ENCODE data around the gene CCDC85B.

Gene CCDC85B

GRCh38 chr11:65864706-65865471 lies 25.6 kb upstream of the CCDC85B start:
- 93% methylated on average over 18 of the region's 18 CpGs for WGBS (ENCODE audit: insufficient coverage)
- no peaks in the 10 kb centered on the region for H3K9me3 ChIP-seq (ENCODE audit: control extremely low read depth in 1 of 5, control insufficient read depth in 4 of 5, insufficient read depth in 2 of 5, low read depth in 1 of 5, low read length in 4 of 5)
- H3K27ac ChIP-seq (ENCODE audit: insufficient read depth in 1 of 2, low read depth in 1 of 2, low read length in 2 of 2, poor library complexity in 1 of 2, severe bottlenecking in 2 of 2), result no peak overlapping the region
- DNase-seq, result no peak
- ChIA-PET POLR2A (no interaction called here), CTCF (interaction anchor here (1.6 to 11.0 kb wide), 2 partner anchors 21 to 125 kb away, joined by 3 to 168 read pairs; partner anchors contain the start of genes CCDC85B and FIBP)
- peaks cover 3 to 57% (median 51%) of the 10 kb centered on the region in 4 experiments for H3K36me3 ChIP-seq (ENCODE audit: control insufficient read depth in 4 of 4, insufficient read depth in 4 of 4, low read length in 3 of 4)
- H3K4me3 ChIP-seq (ENCODE audit: control insufficient read depth in 1 of 7, extremely low read depth in 1 of 7, insufficient read depth in 4 of 7, low read depth in 2 of 7, low read length in 6 of 7), result no peak overlapping the region
- peaks cover 5 to 37% (median 23%) of the 10 kb centered on the region in 4 experiments for H3K4me1 ChIP-seq (ENCODE audit: control extremely low read depth in 1 of 4, control insufficient read depth in 4 of 4, insufficient read depth in 4 of 4, low read length in 3 of 4)
- no peaks in the 10 kb centered on the region for H3K27me3 ChIP-seq (replicated peaks in 2 of 5; ENCODE audit: control insufficient read depth in 4 of 5, insufficient read depth in 5 of 5, low read length in 4 of 5)

GRCh38 chr11:65865550-65866172 lies 24.8 kb upstream of the CCDC85B start:
- DNase-seq, result no peak
- Histone ChIP-seq H3K36me3 (ENCODE audit: control insufficient read depth in 4 of 4, insufficient read depth in 4 of 4, low read length in 3 of 4) (peaks cover 3 to 57% (median 51%) of the 10 kb centered on the region in 4 experiments), H3K4me3 (ENCODE audit: control insufficient read depth in 1 of 7, extremely low read depth in 1 of 7, insufficient read depth in 4 of 7, low read depth in 2 of 7, low read length in 6 of 7) (no peak overlapping the region), H3K9me3 (ENCODE audit: control extremely low read depth in 1 of 5, control insufficient read depth in 4 of 5, insufficient read depth in 2 of 5, low read depth in 1 of 5, low read length in 4 of 5) (no peaks in the 10 kb centered on the region), H3K27ac (ENCODE audit: insufficient read depth in 1 of 2, low read depth in 1 of 2, low read length in 2 of 2, poor library complexity in 1 of 2, severe bottlenecking in 2 of 2) (no peak overlapping the region), H3K27me3 (replicated peaks in 2 of 5; ENCODE audit: control insufficient read depth in 4 of 5, insufficient read depth in 5 of 5, low read length in 4 of 5) (no peaks in the 10 kb centered on the region), H3K4me1 (ENCODE audit: control extremely low read depth in 1 of 4, control insufficient read depth in 4 of 4, insufficient read depth in 4 of 4, low read length in 3 of 4) (peaks cover 5 to 41% (median 27%) of the 10 kb centered on the region in 4 experiments)
- ChIA-PET CTCF (interaction anchor here (1.4 to 11.0 kb wide), 3 partner anchors 12 to 124 kb away, joined by 3 to 168 read pairs (median 3); partner anchors contain the start of genes CCDC85B and FIBP), POLR2A (no interaction called here)
- WGBS (ENCODE audit: insufficient coverage), result 99% methylated on average over 8 of the region's 9 CpGs

- Histone ChIP-seq H3K4me1 (ENCODE audit: control extremely low read depth in 1 of 4, control insufficient read depth in 4 of 4, insufficient read depth in 4 of 4, low read length in 3 of 4) (peaks cover under 1 to 41% (median 28%) of the 10 kb centered on the region in 4 experiments), H3K27ac (ENCODE audit: insufficient read depth in 1 of 2, low read depth in 1 of 2, low read length in 2 of 2, poor library complexity in 1 of 2, severe bottlenecking in 2 of 2) (no peak overlapping the region), H3K27me3 (replicated peaks in 2 of 5; ENCODE audit: control insufficient read depth in 4 of 5, insufficient read depth in 5 of 5, low read length in 4 of 5) (no peaks in the 10 kb centered on the region), H3K4me3 (ENCODE audit: control insufficient read depth in 1 of 7, extremely low read depth in 1 of 7, insufficient read depth in 4 of 7, low read depth in 2 of 7, low read length in 6 of 7) (no peak overlapping the region), H3K9me3 (ENCODE audit: control extremely low read depth in 1 of 5, control insufficient read depth in 4 of 5, insufficient read depth in 2 of 5, low read depth in 1 of 5, low read length in 4 of 5) (no peaks in the 10 kb centered on the region), H3K36me3 (ENCODE audit: control insufficient read depth in 4 of 4, insufficient read depth in 4 of 4, low read length in 3 of 4) (peaks cover 3 to 57% (median 50%) of the 10 kb centered on the region in 4 experiments)
- ChIA-PET POLR2A (no interaction called here), CTCF (interaction anchor here (0.6 to 11.0 kb wide), 4 partner anchors 11 to 281 kb away, joined by 3 to 168 read pairs (median 3); partner anchors contain the start of genes CCDC85B and FIBP)
- WGBS (ENCODE audit: insufficient coverage), result 93% methylated on average over 13 of the region's 21 CpGs
- no peak for DNase-seq
These were observed 23.8 kb upstream of the CCDC85B start for GRCh38 chr11:65866509-65867283.

- Histone ChIP-seq H3K27ac (ENCODE audit: insufficient read depth in 1 of 2, low read depth in 1 of 2, low read length in 2 of 2, poor library complexity in 1 of 2, severe bottlenecking in 2 of 2) (no peak overlapping the region), H3K36me3 (ENCODE audit: control insufficient read depth in 4 of 4, insufficient read depth in 4 of 4, low read length in 3 of 4) (peaks cover 3 to 50% (median 42%) of the 10 kb centered on the region in 4 experiments), H3K9me3 (ENCODE audit: control extremely low read depth in 1 of 5, control insufficient read depth in 4 of 5, insufficient read depth in 2 of 5, low read depth in 1 of 5, low read length in 4 of 5) (no peaks in the 10 kb centered on the region), H3K4me3 (ENCODE audit: control insufficient read depth in 1 of 7, extremely low read depth in 1 of 7, insufficient read depth in 4 of 7, low read depth in 2 of 7, low read length in 6 of 7) (peak overlapping the region in 1 of 7 experiments; percentile 20), H3K4me1 (ENCODE audit: control extremely low read depth in 1 of 4, control insufficient read depth in 4 of 4, insufficient read depth in 4 of 4, low read length in 3 of 4) (peaks cover 0 to 38% (median 31%) of the 10 kb centered on the region in 4 experiments), H3K27me3 (replicated peaks in 2 of 5; ENCODE audit: control insufficient read depth in 4 of 5, insufficient read depth in 5 of 5, low read length in 4 of 5) (no peaks in the 10 kb centered on the region)
- CTCF ChIA-PET, result interaction anchor here (1.4 to 11.0 kb wide), 4 partner anchors 6 to 18 kb away, joined by 3 to 168 read pairs (median 47); partner anchors contain the start of genes CCDC85B, FIBP and MUS81
- POLR2A ChIA-PET, result no interaction called here
- WGBS (ENCODE audit: insufficient coverage), result 77% methylated on average over 16 of the region's 29 CpGs
- DNase-seq, result peak in 2 of 3 donors; percentile 59 to 62
These were observed 23.0 kb upstream of the CCDC85B start for GRCh38 chr11:65867284-65868071.

GRCh38 chr11:65868076-65868667 lies 22.3 kb upstream of the CCDC85B start:
- H3K36me3 ChIP-seq (ENCODE audit: control insufficient read depth in 4 of 4, insufficient read depth in 4 of 4, low read length in 3 of 4), result peaks cover 3 to 43% (median 35%) of the 10 kb centered on the region in 4 experiments

More at GRCh38 chr11:65868076-65868667, 22.3 kb upstream of the CCDC85B start:
- H3K4me3 ChIP-seq (ENCODE audit: control insufficient read depth in 1 of 7, extremely low read depth in 1 of 7, insufficient read depth in 4 of 7, low read depth in 2 of 7, low read length in 6 of 7), result peak overlapping the region in 1 of 7 experiments; percentile 20
- CTCF ChIA-PET, result interaction anchor here (2.1 to 11.0 kb wide), 4 partner anchors 7 to 18 kb away, joined by 4 to 168 read pairs (median 47); partner anchors contain the start of genes CCDC85B, FIBP and MUS81
- POLR2A ChIA-PET, result interaction anchor here (0.6 to 0.8 kb wide), 2 partner anchors 8 to 157 kb away, joined by 3 to 5 read pairs; partner anchors contain the start of gene MUS81
- H3K27ac ChIP-seq (ENCODE audit: insufficient read depth in 1 of 2, low read depth in 1 of 2, low read length in 2 of 2, poor library complexity in 1 of 2, severe bottlenecking in 2 of 2), result no peak overlapping the region
- H3K9me3 ChIP-seq (ENCODE audit: control extremely low read depth in 1 of 5, control insufficient read depth in 4 of 5, insufficient read depth in 2 of 5, low read depth in 1 of 5, low read length in 4 of 5), result no peaks in the 10 kb centered on the region
- DNase-seq, result peak in 2 of 3 donors; percentile 52 to 59
- H3K4me1 ChIP-seq (ENCODE audit: control extremely low read depth in 1 of 4, control insufficient read depth in 4 of 4, insufficient read depth in 4 of 4, low read length in 3 of 4), result peaks cover 0 to 43% (median 36%) of the 10 kb centered on the region in 4 experiments
- WGBS (ENCODE audit: insufficient coverage), result 96% methylated on average over 14 of the region's 19 CpGs
- H3K27me3 ChIP-seq (replicated peaks in 2 of 5; ENCODE audit: control insufficient read depth in 4 of 5, insufficient read depth in 5 of 5, low read length in 4 of 5), result no peaks in the 10 kb centered on the region
